KMS-11 (cell line): ENCODE data around the gene PHACTR4.
"Not testable (repeated sequence)": the region's sequence is repeated elsewhere in the genome, so short reads cannot be mapped to it uniquely, and the experiment has no call there.

Experiments used
- H2AFZ ChIP-seq: fragments of 200-600 bp; sonication (generic); 2 replicates; pipeline ENCODE4 v1.6.1; 2016; ENCODE audit warnings: antibody characterized with exemption, mixed run types, low read depth
- H3K27ac ChIP-seq: fragments of 200-600 bp; sonication (generic); 2 replicates; pipeline ENCODE4 v1.6.1; 2016; ENCODE audit warnings: mild to moderate bottlenecking, mixed run types
- H3K27me3 ChIP-seq: fragments of 200-600 bp; sonication (generic); 2 replicates; pipeline ENCODE4 v1.6.1; 2017; ENCODE audit warnings: mild to moderate bottlenecking, low read depth, mixed run types, moderate library complexity; ENCODE audit not compliant: insufficient read depth
- H3K36me3 ChIP-seq: fragments of 200-600 bp; sonication (generic); 2 replicates; pipeline ENCODE4 v1.6.1; 2017; ENCODE audit warnings: mild to moderate bottlenecking, mixed run types; ENCODE audit not compliant: insufficient read depth
- H3K4me1 ChIP-seq: fragments of 200-600 bp; sonication (generic); 2 replicates; pipeline ENCODE4 v1.6.1; 2016; ENCODE audit warnings: mild to moderate bottlenecking, low read depth, mixed run types; ENCODE audit not compliant: poor library complexity, severe bottlenecking
- H3K4me2 ChIP-seq: fragments of 200-600 bp; sonication (generic); 2 replicates; pipeline ENCODE4 v1.7.0; 2016; ENCODE audit warnings: mild to moderate bottlenecking, mixed run types
- H3K4me3 ChIP-seq: fragments of 200-600 bp; sonication (generic); IDR thresholded peaks from 2 replicates; pipeline ENCODE4 v1.6.1; 2017; ENCODE audit warnings: low read depth, low read length, mixed read lengths; ENCODE audit not compliant: insufficient read depth
- H3K79me2 ChIP-seq: fragments of 200-600 bp; sonication (generic); 2 replicates; pipeline ENCODE4 v1.6.1; 2016; ENCODE audit warnings: low read depth, mixed run types; ENCODE audit not compliant: insufficient read depth
- H3K9ac ChIP-seq: fragments of 200-600 bp; sonication (generic); 2 replicates; pipeline ENCODE4 v1.6.1; 2016; ENCODE audit warnings: mild to moderate bottlenecking, mixed run types
- H4K20me1 ChIP-seq: fragments of 200-600 bp; sonication (generic); 2 replicates; pipeline ENCODE4 v1.6.1; 2016; ENCODE audit warnings: mild to moderate bottlenecking, mixed run types; ENCODE audit not compliant: insufficient read depth
- TF ChIP-seq, protein P1 (sequence below): fragments of 200-600 bp; sonication (generic); conservative IDR thresholded peaks from 2 replicates; pipeline ENCODE4 v1.6.1; 2017; ENCODE audit warnings: low read depth, mild to moderate bottlenecking, antibody characterized with exemption, low read length, moderate library complexity, mixed read lengths

The PHACTR4 gene

GRCh38 chr1:28339551-28339950, 30.0 kb upstream of the PHACTR4 start:
- H4K20me1 ChIP-seq: no peaks in the 10 kb centered on the region
- TF ChIP-seq, protein P1, sequence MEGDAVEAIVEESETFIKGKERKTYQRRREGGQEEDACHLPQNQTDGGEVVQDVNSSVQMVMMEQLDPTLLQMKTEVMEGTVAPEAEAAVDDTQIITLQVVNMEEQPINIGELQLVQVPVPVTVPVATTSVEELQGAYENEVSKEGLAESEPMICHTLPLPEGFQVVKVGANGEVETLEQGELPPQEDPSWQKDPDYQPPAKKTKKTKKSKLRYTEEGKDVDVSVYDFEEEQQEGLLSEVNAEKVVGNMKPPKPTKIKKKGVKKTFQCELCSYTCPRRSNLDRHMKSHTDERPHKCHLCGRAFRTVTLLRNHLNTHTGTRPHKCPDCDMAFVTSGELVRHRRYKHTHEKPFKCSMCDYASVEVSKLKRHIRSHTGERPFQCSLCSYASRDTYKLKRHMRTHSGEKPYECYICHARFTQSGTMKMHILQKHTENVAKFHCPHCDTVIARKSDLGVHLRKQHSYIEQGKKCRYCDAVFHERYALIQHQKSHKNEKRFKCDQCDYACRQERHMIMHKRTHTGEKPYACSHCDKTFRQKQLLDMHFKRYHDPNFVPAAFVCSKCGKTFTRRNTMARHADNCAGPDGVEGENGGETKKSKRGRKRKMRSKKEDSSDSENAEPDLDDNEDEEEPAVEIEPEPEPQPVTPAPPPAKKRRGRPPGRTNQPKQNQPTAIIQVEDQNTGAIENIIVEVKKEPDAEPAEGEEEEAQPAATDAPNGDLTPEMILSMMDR: no peak
- H3K9ac ChIP-seq: no peak overlapping the region
- H3K4me1 ChIP-seq: no peaks in the 10 kb centered on the region
- H3K27ac ChIP-seq: no peak overlapping the region
- H3K79me2 ChIP-seq: no peaks in the 10 kb centered on the region
- H2AFZ ChIP-seq: no peak overlapping the region
- no peak overlapping the region for H3K4me3 ChIP-seq
- H3K27me3 ChIP-seq: no peaks in the 10 kb centered on the region
- H3K4me2 ChIP-seq: no peak overlapping the region
- no peaks in the 10 kb centered on the region for H3K36me3 ChIP-seq

GRCh38 chr1:28340221-28340974, 29.1 kb upstream of the PHACTR4 start:
- no peaks in the 10 kb centered on the region for H3K36me3 ChIP-seq
- no peak overlapping the region for H2AFZ ChIP-seq
- no peaks in the 10 kb centered on the region for H3K27me3 ChIP-seq
- H3K4me1 ChIP-seq: no peaks in the 10 kb centered on the region
- H3K4me2 ChIP-seq: no peak overlapping the region
- no peaks in the 10 kb centered on the region for H3K79me2 ChIP-seq
- no peak overlapping the region for H3K27ac ChIP-seq
- no peak overlapping the region for H3K4me3 ChIP-seq
- H3K9ac ChIP-seq: no peak overlapping the region
- no peaks in the 10 kb centered on the region for H4K20me1 ChIP-seq
- TF ChIP-seq, protein P1: no peak

DNA sequence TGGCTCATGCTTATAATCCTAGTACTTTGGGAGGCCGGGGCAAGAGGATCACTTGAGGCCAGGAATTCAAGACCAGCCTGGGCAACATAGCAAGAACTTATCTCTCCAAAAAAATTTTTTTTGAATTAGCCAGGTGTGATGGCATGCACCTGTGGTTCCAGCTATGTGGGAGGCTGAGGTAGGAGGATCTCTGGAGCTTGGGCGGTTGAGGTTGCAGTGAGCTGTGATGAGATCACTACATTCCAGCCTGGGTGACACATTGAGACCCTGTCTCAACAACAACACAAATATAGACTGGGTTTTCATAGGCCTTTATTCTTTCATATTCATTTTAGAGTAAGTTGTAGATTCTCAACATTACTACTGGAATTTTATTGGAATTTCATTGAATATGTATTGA, 27.9 kb upstream of the PHACTR4 start:
- no peak overlapping the region for H2AFZ ChIP-seq
- TF ChIP-seq, protein P1: no peak
- no peaks in the 10 kb centered on the region for H3K4me1 ChIP-seq

GRCh38 chr1:28343405-28343804, 26.1 kb upstream of the PHACTR4 start:
- Histone ChIP-seq H3K27me3 (no peaks in the 10 kb centered on the region), H2AFZ (no peak overlapping the region), H4K20me1 (no peaks in the 10 kb centered on the region), H3K4me2 (no peak overlapping the region), H3K9ac (no peak overlapping the region), H3K79me2 (no peaks in the 10 kb centered on the region), H3K4me3 (no peak overlapping the region), H3K4me1 (no peaks in the 10 kb centered on the region), H3K27ac (no peak overlapping the region), H3K36me3 (no peaks in the 10 kb centered on the region)
- TF ChIP-seq, protein P1: no peak

More for the DNA sequence above, 27.9 kb upstream of the PHACTR4 start:
- no peak overlapping the region for H3K4me2 ChIP-seq
- no peaks in the 10 kb centered on the region for H3K79me2 ChIP-seq
- no peaks in the 10 kb centered on the region for H3K36me3 ChIP-seq
- no peak overlapping the region for H3K9ac ChIP-seq
- no peaks in the 10 kb centered on the region for H4K20me1 ChIP-seq
- no peak overlapping the region for H3K4me3 ChIP-seq
- no peaks in the 10 kb centered on the region for H3K27me3 ChIP-seq
- no peak overlapping the region for H3K27ac ChIP-seq

DNA sequence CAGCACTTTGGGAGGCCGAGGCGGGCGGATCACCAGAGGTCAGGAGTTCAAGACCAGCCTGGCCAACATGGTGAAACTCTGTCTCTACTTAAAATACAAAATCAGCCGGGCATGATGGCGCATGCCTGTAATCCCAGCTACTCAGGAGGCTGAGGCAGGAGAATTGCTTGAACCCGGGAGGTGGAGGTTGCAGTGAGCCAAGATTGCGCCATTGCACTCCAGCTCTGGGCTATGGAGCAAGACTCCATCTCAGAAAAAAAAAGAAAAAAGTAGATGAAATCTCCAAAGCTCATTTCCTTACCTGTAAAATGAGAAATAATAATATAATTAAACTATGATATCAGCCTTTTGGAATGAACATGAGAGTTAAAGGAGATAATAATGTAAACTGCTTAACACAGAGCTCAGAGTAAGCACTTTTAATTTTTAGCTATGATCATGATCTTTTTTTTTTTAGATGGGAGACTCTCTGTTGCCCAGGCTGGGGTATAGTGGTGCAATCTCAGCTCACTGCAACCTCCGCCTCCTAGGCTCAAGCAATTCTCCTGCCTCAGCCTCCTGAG, 16.2 kb upstream of the PHACTR4 start:
- not testable (repeated sequence) for H3K36me3 ChIP-seq, H3K9ac ChIP-seq, H4K20me1 ChIP-seq, H3K27me3 ChIP-seq, H3K27ac ChIP-seq, H3K4me2 ChIP-seq, H3K79me2 ChIP-seq, H3K4me3 ChIP-seq, H2AFZ ChIP-seq
- H3K4me1 ChIP-seq: peaks cover 12% of the 10 kb centered on the region
